ENCODE data around the gene VAV3. TPM values are rescaled to one million over a fixed set of nuclear protein-coding genes. Genes with fewer than 3 reads are reported as not detected.

Gene VAV3
- total RNA-seq, 2 experiments from 2014 or later, result 2.3 to 8.3 TPM

- no peaks in the 10 kb centered on the region for H3K79me2 ChIP-seq (ENCODE audit: insufficient read depth, low read depth, low read length)
- H3K36me3 ChIP-seq (ENCODE audit: insufficient read depth, low read length), result no peaks in the 10 kb centered on the region
- no peak overlapping the region for H2AFZ ChIP-seq (ENCODE audit: low read length)
- H3K4me3 ChIP-seq (ENCODE audit: low read depth, low read length, poor library complexity, severe bottlenecking), result no peak overlapping the region
- no peaks in the 10 kb centered on the region for H3K9me3 ChIP-seq (ENCODE audit: low read length)
- no peak for DNase-seq (ENCODE audit: low spot score)
- no TSS peak for BruUV-seq (replicated peaks)
- intact Hi-C loops (cut with micrococcal nuclease; ENCODE audit: unreplicated experiment), result no loop called here
- no peak overlapping the region for H3K4me2 ChIP-seq (ENCODE audit: low read length)
- H3K27ac ChIP-seq (ENCODE audit: low read depth, low read length, poor library complexity, severe bottlenecking), result no peak overlapping the region
- ChIA-PET POLR2A (no interaction called here), CTCF (ENCODE audit: unreplicated experiment) (no interaction called here)
- no peaks in the 10 kb centered on the region for H4K20me1 ChIP-seq (ENCODE audit: insufficient read depth, low read length)
- TF ChIP-seq, protein P1, sequence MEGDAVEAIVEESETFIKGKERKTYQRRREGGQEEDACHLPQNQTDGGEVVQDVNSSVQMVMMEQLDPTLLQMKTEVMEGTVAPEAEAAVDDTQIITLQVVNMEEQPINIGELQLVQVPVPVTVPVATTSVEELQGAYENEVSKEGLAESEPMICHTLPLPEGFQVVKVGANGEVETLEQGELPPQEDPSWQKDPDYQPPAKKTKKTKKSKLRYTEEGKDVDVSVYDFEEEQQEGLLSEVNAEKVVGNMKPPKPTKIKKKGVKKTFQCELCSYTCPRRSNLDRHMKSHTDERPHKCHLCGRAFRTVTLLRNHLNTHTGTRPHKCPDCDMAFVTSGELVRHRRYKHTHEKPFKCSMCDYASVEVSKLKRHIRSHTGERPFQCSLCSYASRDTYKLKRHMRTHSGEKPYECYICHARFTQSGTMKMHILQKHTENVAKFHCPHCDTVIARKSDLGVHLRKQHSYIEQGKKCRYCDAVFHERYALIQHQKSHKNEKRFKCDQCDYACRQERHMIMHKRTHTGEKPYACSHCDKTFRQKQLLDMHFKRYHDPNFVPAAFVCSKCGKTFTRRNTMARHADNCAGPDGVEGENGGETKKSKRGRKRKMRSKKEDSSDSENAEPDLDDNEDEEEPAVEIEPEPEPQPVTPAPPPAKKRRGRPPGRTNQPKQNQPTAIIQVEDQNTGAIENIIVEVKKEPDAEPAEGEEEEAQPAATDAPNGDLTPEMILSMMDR (conservative IDR thresholded peaks at IDR 0.05; ENCODE audit: low read length), result no peak
- TF ChIP-seq EZH2phosphoT487 (IDR thresholded peaks at IDR 0.05; ENCODE audit: borderline replicate concordance, low read depth, low read length), result no peak
- H3K4me1 ChIP-seq (ENCODE audit: insufficient read depth, low read length, poor library complexity, severe bottlenecking), result no peaks in the 10 kb centered on the region
- no peaks in the 10 kb centered on the region for H3K9me2 ChIP-seq (ENCODE audit: insufficient read depth, low read length)
Observed at GRCh38 chr1:107673006-107673405, 292.0 kb downstream of the VAV3 start.

- H3K4me2 ChIP-seq (ENCODE audit: low read length), result no peak overlapping the region
- CTCF ChIA-PET (ENCODE audit: unreplicated experiment), result no interaction called here
- H4K20me1 ChIP-seq (ENCODE audit: insufficient read depth, low read length), result no peaks in the 10 kb centered on the region
- POLR2A ChIA-PET, result interaction anchor here (0.9 kb wide), 1 partner anchor 44 kb away, joined by 3 read pairs; no protein-coding TSS in a partner anchor
- no peak overlapping the region for H3K4me3 ChIP-seq (ENCODE audit: low read depth, low read length, poor library complexity, severe bottlenecking)
- no TSS peak for BruUV-seq (replicated peaks)
- intact Hi-C loops (cut with micrococcal nuclease; ENCODE audit: unreplicated experiment), result no loop called here
- H2AFZ ChIP-seq (ENCODE audit: low read length), result no peak overlapping the region
- no peak for TF ChIP-seq EZH2phosphoT487 (IDR thresholded peaks at IDR 0.05; ENCODE audit: borderline replicate concordance, low read depth, low read length)
- TF ChIP-seq, protein P1 (conservative IDR thresholded peaks at IDR 0.05; ENCODE audit: low read length), result no peak
- no peaks in the 10 kb centered on the region for H3K36me3 ChIP-seq (ENCODE audit: insufficient read depth, low read length)
- no peaks in the 10 kb centered on the region for H3K9me3 ChIP-seq (ENCODE audit: low read length)
- H3K27ac ChIP-seq (ENCODE audit: low read depth, low read length, poor library complexity, severe bottlenecking), result no peak overlapping the region
- no peaks in the 10 kb centered on the region for H3K79me2 ChIP-seq (ENCODE audit: insufficient read depth, low read depth, low read length)
- H3K9me2 ChIP-seq (ENCODE audit: insufficient read depth, low read length), result no peaks in the 10 kb centered on the region
- DNase-seq (ENCODE audit: low spot score), result no peak
- H3K4me1 ChIP-seq (ENCODE audit: insufficient read depth, low read length, poor library complexity, severe bottlenecking), result no peaks in the 10 kb centered on the region
Observed at GRCh38 chr1:107670397-107671040, 294.5 kb downstream of the VAV3 start.

DNA sequence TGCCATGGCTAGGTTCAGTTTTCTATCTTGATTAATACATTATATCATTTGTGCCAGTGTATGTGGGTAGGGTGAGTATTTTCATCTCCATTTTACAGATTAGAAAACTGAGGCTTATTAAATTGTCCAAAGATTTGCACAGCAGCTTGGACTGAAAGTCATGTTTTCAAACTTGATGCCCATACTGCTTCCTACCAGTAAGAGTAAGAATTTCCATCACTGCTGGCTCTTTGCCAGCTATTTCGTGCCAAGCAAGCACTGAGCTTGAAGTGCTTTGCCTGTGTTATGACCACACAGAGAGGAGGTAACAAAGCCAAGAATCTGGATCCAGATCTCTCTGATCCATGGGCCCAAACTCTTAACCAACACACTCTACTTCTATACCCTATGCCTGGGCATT lies 295.0 kb downstream of the VAV3 start:
- no peak overlapping the region for H3K4me3 ChIP-seq (ENCODE audit: low read depth, low read length, poor library complexity, severe bottlenecking)
- CTCF ChIA-PET (ENCODE audit: unreplicated experiment), result no interaction called here
- H3K9me3 ChIP-seq (ENCODE audit: low read length), result no peaks in the 10 kb centered on the region
- no peak for DNase-seq (ENCODE audit: low spot score)
- H3K4me2 ChIP-seq (ENCODE audit: low read length), result no peak overlapping the region
- no peaks in the 10 kb centered on the region for H3K79me2 ChIP-seq (ENCODE audit: insufficient read depth, low read depth, low read length)
- H3K36me3 ChIP-seq (ENCODE audit: insufficient read depth, low read length), result no peaks in the 10 kb centered on the region
- H3K4me1 ChIP-seq (ENCODE audit: insufficient read depth, low read length, poor library complexity, severe bottlenecking), result no peaks in the 10 kb centered on the region
- no peak overlapping the region for H2AFZ ChIP-seq (ENCODE audit: low read length)
- TF ChIP-seq EZH2phosphoT487 (IDR thresholded peaks at IDR 0.05; ENCODE audit: borderline replicate concordance, low read depth, low read length), result no peak
- TF ChIP-seq, protein P1 (conservative IDR thresholded peaks at IDR 0.05; ENCODE audit: low read length), result no peak
- H4K20me1 ChIP-seq (ENCODE audit: insufficient read depth, low read length), result no peaks in the 10 kb centered on the region
- intact Hi-C loops (cut with micrococcal nuclease; ENCODE audit: unreplicated experiment), result no loop called here
- H3K9me2 ChIP-seq (ENCODE audit: insufficient read depth, low read length), result no peaks in the 10 kb centered on the region
- no peak overlapping the region for H3K27ac ChIP-seq (ENCODE audit: low read depth, low read length, poor library complexity, severe bottlenecking)
- no TSS peak for BruUV-seq (replicated peaks)
- POLR2A ChIA-PET, result interaction anchor here (0.9 to 1.6 kb wide), 2 partner anchors 10 to 44 kb away, joined by 3 to 5 read pairs; no protein-coding TSS in a partner anchor

Measured in OCI-LY7 (cell line).